A673 (cell line): ENCODE measurements around the gene OVAAL.

Experiments used
- CTCF ChIP-seq: fragments of 300-800, 200-600 bp; sonication (generic); conservative IDR thresholded peaks from 2 replicates; pipeline ENCODE4 v1.5.1; 2017; ENCODE audit warnings: low read depth, mild to moderate bottlenecking, antibody characterized with exemption, low read length, moderate library complexity, mixed read lengths
- EZH2 ChIP-seq: fragments of 200-600 bp; sonication (generic); IDR thresholded peaks from 2 replicates; pipeline ENCODE4 v1.6.1; 2017; ENCODE audit warnings: borderline replicate concordance, low read depth, mild to moderate bottlenecking, mixed read lengths, antibody characterized with exemption, low read length; ENCODE audit not compliant: poor library complexity, severe bottlenecking

- TF ChIP-seq CTCF (no peak), EZH2 (no peak)
Observed at GRCh38 chr1:180540697-180541594, 17.8 kb upstream of the OVAAL start.
